NCI-H2029 treated with DMSO at 0.1 percent for 48 hours (cell line): ENCODE measurements around the gene CENPO.

ENCODE experiments used
- DNase-seq: peaks from one replicate; lab custom pipeline; 2025; lab: John Stamatoyannopoulos, UW

Gene CENPO

DNA sequence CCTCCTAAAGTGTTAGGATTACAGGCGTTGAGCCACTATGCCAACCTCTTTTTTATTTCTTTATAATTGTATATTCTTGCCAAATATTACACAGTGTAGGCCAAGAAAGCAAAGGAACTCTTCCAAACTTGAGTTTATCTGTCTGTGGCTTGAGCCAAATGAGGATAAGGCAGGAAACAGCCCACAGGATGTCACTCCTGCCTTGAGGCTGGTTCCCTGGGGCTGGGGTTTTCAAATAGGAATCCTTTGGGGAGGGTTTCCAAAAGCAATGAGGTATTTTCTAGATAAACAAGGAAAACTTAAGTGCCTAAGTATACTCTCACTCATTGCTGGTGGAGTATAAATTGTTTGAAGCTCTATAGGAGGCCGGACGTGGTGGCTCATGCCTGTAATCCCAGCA lies 70.4 kb downstream of the CENPO start:
- DNase-seq, result no peak

DNA sequence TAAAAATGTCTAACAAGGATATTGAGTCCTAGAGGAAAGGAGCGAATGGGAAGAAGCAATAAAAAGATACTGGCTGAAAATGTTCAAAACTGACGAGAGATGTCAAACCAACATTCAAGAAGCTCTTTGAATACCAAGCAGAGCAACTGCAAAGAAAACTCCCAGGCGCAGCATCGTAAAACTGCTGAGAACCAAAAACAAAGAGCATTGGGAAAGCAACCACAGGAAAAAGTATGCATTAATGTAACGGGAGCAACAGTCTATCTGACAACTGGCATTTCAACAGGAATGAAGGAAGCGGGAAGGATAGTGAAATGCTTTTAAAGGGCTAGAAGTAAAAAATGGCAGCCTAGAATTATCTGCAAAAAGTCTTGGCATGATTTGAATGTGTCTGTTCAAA lies 73.7 kb downstream of the CENPO start:
- no peak for DNase-seq

DNA sequence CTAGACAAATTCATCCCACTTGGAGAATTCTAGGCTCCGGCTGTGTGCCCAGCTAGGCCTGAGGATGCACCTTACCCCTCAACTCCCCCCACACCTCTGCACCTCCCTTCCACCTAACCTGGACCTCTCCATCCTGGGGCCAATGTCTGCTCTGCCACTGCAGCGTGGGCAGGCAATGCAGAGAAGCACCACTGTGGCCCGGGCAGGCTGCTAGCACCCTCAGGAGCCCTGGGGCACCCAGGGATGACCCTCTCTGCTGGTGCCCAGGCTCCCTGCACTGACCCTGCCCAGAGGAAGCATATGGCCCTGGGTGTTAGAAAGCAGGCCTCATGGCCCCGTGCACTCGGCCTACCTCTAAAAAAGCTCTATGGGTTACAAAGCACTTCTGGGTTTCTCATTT lies 77.2 kb downstream of the CENPO start:
- DNase-seq, result no peak

DNA sequence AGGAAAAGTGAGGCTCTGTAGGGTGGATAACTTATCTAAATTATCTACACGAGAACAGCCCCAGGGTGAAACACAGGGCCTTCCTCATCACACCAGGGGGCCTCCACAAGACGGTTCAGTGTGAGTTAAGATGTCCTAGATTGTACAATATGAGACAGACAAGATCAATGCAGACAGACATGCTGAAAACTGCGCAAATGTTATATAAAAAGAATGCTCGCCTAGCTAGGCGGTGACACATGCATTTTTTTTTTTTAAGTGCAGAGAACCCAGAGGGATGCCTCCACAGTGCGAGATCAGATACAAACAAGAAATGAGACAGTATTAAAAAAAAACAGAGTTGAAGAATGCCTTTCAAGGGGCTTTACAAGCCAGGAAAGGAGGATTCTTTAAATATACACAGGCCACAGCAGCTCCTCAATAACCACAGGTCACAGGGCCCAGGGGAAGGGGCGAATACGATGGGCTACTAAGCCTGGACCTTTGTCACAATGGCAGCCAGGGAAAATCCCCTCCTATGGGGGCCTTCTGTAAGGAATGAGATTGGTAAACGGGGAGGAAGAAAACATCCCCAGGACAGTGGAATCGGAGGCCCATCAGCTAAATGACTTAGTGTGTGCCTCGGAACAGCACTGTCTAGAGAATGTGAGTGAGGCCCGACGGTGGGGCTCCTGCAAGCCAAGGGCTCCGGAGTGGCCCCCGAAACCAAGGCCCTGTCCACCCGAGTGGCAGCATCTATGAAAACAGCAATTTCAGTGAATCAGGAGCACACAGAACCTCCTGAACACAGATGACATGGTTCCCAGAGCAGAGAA lies 77.9 kb downstream of the CENPO start:
- no peak for DNase-seq

DNA sequence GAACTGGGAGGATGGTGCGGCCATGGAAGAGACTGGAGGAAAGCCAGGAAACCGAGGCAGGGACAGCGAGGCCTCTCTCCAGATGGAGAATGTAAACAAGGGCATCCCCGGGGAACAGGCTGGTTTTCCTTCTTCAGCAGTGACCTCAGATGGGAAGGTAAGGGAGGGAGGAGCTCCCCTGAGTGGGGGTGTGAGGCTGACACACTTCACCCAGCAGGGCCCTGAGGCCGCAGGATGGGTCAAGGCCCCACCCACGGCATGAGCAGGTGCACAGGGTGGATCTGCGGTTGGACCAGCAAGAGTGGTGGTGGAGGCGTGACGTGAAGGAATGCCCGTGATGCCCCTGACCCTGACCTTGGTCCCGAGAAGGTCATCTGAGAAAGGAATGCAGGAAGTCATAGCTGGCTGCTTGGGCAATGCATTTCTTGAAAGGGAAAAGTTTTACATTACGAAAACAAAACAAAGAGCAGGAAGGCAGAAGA lies 78.7 kb downstream of the CENPO start:
- no peak for DNase-seq
